Stimulated activated CD4-positive, alpha-beta T cell treated with anti-CD3 and anti-CD28 coated beads, Interleukin-4, amount 100 ng/mL, for 4 hours (primary cell): Measurements from ENCODE around the gene GTF2H2C.
"Not testable (repeated sequence)": the region's sequence is repeated elsewhere in the genome, so short reads cannot be mapped to it uniquely, and the experiment has no call there.

ENCODE experiments used
- DNase-seq, 2 experiments: peaks; one replicate each; pipeline ENCODE4 v3.0.0-alpha.2; 2020

Gene GTF2H2C

GRCh38 chr5:69559908-69560330 lies at the start of gene GTF2H2C:
Gene GTF2H2C, plus strand, starts transcription at chr5:69560191. Its CDS starts 4,942 bp downstream, at chr5:69565133.
- DNase-seq = peak; percentile 57 to 72

GRCh38 chr5:69510694-69511093 lies 49.3 kb upstream of the GTF2H2C start:
- DNase-seq = no peak

- DNase-seq = no peak
Measured at GRCh38 chr5:69512740-69513260, 47.2 kb upstream of the GTF2H2C start.

GRCh38 chr5:69515570-69515969 lies 44.4 kb upstream of the GTF2H2C start:
- DNase-seq = not testable (repeated sequence)

- no peak for DNase-seq
Measured at GRCh38 chr5:69516769-69517168, 43.2 kb upstream of the GTF2H2C start.

GRCh38 chr5:69517763-69518212 lies 42.2 kb upstream of the GTF2H2C start:
- DNase-seq = no peak

- DNase-seq = no peak
Measured at GRCh38 chr5:69519285-69519684, 40.7 kb upstream of the GTF2H2C start.

GRCh38 chr5:69522035-69522434 lies 38.0 kb upstream of the GTF2H2C start:
- DNase-seq = no peak

GRCh38 chr5:69525490-69525889 lies 34.5 kb upstream of the GTF2H2C start:
- DNase-seq = no peak

- DNase-seq = no peak
Measured at GRCh38 chr5:69526660-69527059, 33.3 kb upstream of the GTF2H2C start.

- DNase-seq = no peak
Measured at GRCh38 chr5:69527128-69527770, 32.7 kb upstream of the GTF2H2C start.

- no peak for DNase-seq
Measured at GRCh38 chr5:69528035-69528434, 32.0 kb upstream of the GTF2H2C start.

GRCh38 chr5:69528609-69529008 lies 31.4 kb upstream of the GTF2H2C start:
- no peak for DNase-seq

GRCh38 chr5:69530561-69531405 lies 29.2 kb upstream of the GTF2H2C start:
- no peak for DNase-seq

- DNase-seq = no peak
Measured at GRCh38 chr5:69531406-69531801, 28.6 kb upstream of the GTF2H2C start.

GRCh38 chr5:69537911-69538310 lies 22.1 kb upstream of the GTF2H2C start:
- DNase-seq = not testable (repeated sequence)

GRCh38 chr5:69538735-69539134 lies 21.3 kb upstream of the GTF2H2C start:
- not testable (repeated sequence) for DNase-seq

GRCh38 chr5:69541347-69541746 lies 18.6 kb upstream of the GTF2H2C start:
- not testable (repeated sequence) for DNase-seq

GRCh38 chr5:69542838-69543618 lies 17.0 kb upstream of the GTF2H2C start:
- not testable (repeated sequence) for DNase-seq

- DNase-seq = not testable (repeated sequence)
Measured at GRCh38 chr5:69544602-69545001, 15.4 kb upstream of the GTF2H2C start.

GRCh38 chr5:69560587-69561431 lies 818 bp downstream of the GTF2H2C start:
- DNase-seq = not testable (repeated sequence)

- DNase-seq = not testable (repeated sequence)
Measured at GRCh38 chr5:69566172-69566571, 6.2 kb downstream of the GTF2H2C start.
